AG04449 (cell line): Measurements from ENCODE around the gene KIF19.

Source experiments
- CTCF ChIA-PET: fragments of 350-600 bp; formaldehyde crosslinking; extraction: SDS; loops from one replicate; lab custom pipeline; 2021; ENCODE audit warnings: antibody characterized with exemption; lab: Yijun Ruan, JAX
- POLR2A ChIA-PET: fragments of 400-600, 350-600 bp; formaldehyde crosslinking; extraction: SDS; loops from one replicate; lab custom pipeline; 2020; ENCODE audit warnings: antibody characterized with exemption, inconsistent platforms; lab: Yijun Ruan, JAX
- DNase-seq: peaks from one replicate; pipeline ENCODE4 v3.0.0-alpha.2; 2010; ENCODE audit warnings: low read depth, low spot score
- H3K4me3 ChIP-seq: 2 replicates; pipeline ENCODE4 v1.5.1; 2011; ENCODE audit warnings: low read depth, mild to moderate bottlenecking, control low read depth, low read length
- TF ChIP-seq, protein P1 (sequence below): IDR thresholded peaks from one replicate; pipeline ENCODE4 v1.5.1; 2011; ENCODE audit warnings: mild to moderate bottlenecking, moderate library complexity, low read length, control low read depth, inconsistent platforms; ENCODE audit not compliant: insufficient read depth; ENCODE audit errors: missing control alignments

Gene KIF19

DNA sequence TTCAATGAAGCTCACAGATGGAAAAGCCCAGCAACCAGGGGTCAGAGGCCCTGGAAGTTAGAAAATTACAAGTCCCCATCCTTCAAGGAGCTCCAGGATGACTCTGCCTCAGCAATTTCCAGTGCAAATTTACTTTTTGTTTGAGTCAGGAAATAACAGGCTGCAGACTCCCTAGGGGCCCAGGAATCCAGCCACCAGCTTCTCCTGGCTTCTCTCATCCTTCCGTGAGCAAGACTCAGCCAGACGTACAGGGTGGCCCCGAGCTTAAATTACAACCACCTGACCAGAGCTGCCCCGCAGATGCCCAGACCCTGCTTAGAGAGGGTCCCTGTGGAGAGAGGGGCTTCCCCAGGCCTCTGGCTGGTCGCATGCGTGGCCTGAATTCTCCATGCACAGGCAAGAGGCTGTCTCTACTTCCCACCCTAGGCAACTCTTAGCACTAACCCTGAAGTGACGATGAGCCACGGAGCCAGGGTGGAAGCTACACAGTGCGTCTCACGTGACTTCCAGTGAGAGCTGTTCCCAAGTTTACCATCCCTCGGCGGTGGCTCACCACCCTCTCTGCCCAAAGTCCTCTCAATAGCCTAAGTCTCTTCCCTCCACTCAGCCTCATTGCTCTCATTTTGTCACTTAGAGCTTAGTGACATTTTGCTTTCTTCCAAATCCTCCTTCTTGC is 68.4 kb downstream of the KIF19 start:
- H3K4me3 ChIP-seq, result no peak overlapping the region
- CTCF ChIA-PET, result interaction anchor here (1.4 kb wide), 1 partner anchor 26 kb away, joined by 5 read pairs; the partner anchor contains the start of gene GPR142
- DNase-seq, result no peak
- TF ChIP-seq, protein P1, sequence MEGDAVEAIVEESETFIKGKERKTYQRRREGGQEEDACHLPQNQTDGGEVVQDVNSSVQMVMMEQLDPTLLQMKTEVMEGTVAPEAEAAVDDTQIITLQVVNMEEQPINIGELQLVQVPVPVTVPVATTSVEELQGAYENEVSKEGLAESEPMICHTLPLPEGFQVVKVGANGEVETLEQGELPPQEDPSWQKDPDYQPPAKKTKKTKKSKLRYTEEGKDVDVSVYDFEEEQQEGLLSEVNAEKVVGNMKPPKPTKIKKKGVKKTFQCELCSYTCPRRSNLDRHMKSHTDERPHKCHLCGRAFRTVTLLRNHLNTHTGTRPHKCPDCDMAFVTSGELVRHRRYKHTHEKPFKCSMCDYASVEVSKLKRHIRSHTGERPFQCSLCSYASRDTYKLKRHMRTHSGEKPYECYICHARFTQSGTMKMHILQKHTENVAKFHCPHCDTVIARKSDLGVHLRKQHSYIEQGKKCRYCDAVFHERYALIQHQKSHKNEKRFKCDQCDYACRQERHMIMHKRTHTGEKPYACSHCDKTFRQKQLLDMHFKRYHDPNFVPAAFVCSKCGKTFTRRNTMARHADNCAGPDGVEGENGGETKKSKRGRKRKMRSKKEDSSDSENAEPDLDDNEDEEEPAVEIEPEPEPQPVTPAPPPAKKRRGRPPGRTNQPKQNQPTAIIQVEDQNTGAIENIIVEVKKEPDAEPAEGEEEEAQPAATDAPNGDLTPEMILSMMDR, result no peak
- POLR2A ChIA-PET, result no interaction called here

DNA sequence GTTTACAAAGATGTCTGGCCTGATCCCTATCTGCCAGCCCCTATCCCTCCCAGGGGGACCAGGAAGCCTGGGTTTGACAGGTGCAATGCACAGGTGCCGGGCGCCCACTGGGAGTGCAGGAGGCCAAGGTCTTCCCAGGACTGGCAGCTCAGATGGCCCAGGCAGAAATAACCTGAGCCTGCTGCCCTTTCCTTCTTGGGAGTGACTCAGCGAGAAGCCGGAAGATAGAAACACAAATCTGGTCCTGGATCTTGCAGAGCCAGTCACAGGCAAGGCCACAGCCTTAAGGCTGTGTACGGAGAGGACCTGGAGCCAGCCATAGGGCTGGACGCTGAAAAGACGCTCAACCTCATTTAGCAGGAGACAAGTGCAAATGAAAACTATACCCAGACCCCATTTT is 69.0 kb downstream of the KIF19 start:
- ChIA-PET POLR2A (no interaction called here), CTCF (interaction anchor here (1.4 kb wide), 1 partner anchor 27 kb away, joined by 5 read pairs; the partner anchor contains the start of gene GPR142)
- TF ChIP-seq, protein P1, result no peak
- DNase-seq, result no peak
- no peak overlapping the region for H3K4me3 ChIP-seq

DNA sequence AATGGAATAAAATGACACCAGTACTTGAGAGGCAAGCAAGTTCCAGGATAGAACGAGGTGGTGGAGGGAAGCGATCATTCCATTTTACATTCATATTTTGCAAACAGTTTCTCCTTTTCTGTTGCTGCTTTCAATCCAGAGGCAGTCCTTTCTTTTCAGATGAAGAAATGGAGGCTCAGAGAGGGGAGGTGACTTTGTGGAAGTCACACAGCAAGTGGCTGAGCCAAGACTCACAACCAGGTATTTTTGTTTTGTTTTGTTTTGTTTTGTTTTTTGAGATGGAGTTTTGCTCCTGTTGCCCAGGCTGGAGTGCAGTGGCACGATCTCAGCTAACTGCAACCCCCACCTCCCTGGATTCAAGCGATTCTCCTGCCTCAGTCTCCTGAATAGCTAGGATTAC is 70.5 kb downstream of the KIF19 start:
- DNase-seq, result no peak
- TF ChIP-seq, protein P1, result no peak
- CTCF ChIA-PET, result interaction anchor here (1.1 kb wide), 1 partner anchor 61 kb away, joined by 4 read pairs; no protein-coding TSS in a partner anchor

DNA sequence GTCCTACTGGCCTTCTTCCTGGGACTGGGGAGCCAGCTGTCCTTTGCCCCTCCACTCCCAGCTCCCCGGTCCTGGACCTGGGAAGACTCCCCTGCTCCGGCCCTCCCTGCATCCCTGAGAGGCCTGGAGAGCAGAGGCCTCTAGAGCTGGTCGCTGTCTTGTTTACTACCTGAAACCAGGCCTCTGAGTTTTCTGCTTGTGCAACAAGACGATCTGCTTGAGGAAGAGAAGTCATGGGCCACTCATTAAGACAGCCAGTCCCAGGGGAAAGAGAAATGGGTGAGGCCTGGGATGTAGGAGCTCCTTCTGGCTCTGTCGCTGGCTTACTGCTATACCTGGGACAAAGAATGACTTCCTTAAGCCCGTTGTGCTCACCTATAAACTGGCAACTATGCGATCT is 76.0 kb downstream of the KIF19 start:
- POLR2A ChIA-PET, result no interaction called here
- CTCF ChIA-PET, result no interaction called here
- no peak overlapping the region for H3K4me3 ChIP-seq
- no peak for DNase-seq
- TF ChIP-seq, protein P1, result no peak

More for the DNA sequence above, 70.5 kb downstream of the KIF19 start:
- POLR2A ChIA-PET, result no interaction called here
- no peak overlapping the region for H3K4me3 ChIP-seq

DNA sequence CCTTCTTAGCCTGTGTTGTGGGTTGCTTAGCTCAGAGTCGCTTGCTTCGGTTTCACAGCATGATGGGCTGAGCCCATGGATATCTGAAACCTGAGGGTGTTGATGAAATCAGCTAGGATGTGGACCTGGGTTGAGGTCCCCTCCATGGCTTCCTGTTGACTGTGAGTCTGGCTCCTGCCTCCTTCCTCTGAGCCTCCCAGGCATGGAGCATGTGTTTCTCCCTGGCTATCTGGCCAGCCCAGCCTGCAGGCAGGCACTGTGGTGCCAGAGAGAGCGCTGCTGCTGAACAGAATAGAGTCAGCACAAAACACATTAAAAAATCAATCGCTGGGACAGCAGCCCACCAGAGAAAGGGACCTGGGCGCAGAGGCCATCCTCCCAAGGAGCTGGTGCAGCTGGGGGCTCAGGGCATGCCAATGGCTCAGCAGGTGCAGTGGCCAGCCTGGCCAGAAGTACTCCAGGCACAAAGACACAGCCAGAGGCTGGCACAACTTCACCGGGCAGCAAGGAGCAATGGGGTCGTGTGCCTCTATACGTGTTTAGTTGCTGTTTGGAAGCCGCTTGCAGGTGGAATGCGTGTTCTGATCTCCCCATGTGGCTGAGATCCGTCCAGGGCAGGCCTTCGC is 77.6 kb downstream of the KIF19 start:
- DNase-seq, result no peak
- ChIA-PET POLR2A (no interaction called here), CTCF (interaction anchor here (0.7 kb wide), 1 partner anchor 54 kb away, joined by 3 read pairs; no protein-coding TSS in a partner anchor)
- H3K4me3 ChIP-seq, result no peak overlapping the region
- TF ChIP-seq, protein P1, result no peak

DNA sequence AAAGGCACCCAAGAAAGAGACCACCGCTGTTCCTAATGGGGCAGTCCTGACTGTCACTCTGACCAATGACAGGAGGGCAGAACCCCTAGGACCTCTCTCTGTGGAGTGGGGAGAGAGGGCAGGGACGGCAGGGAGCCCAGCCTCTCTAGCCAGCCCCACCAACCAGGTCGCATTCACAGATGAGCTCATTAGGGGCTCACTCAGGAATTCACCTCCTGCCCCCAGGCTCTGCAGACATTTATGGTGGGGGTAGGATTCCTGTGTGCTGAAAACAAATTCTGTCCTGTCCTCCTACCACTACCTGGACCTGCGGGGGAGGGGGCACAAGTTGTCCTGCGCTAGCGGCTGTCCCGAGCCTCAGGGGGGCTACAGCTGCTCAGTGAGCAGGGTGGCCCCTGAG is 78.2 kb downstream of the KIF19 start:
- H3K4me3 ChIP-seq, result no peak overlapping the region
- POLR2A ChIA-PET, result no interaction called here
- TF ChIP-seq, protein P1, result no peak
- no peak for DNase-seq
- CTCF ChIA-PET, result no interaction called here
